GM23338 (cell line): ENCODE data around the gene HOXA10. TPM values are rescaled to one million over a fixed set of nuclear protein-coding genes. Genes with fewer than 3 reads are reported as not detected.

Experiments used
- ATAC-seq: fragments of 200-7000 bp; cut with Tn5 transposase; 3 replicates; pipeline ENCODE4 v1.9.1; 2020
- DNase-seq: peaks from one replicate; pipeline ENCODE4 v3.0.0-alpha.2; 2015; ENCODE audit warnings: low spot score
- H2AFZ ChIP-seq: fragments of 200-600 bp; sonication (generic); 2 replicates; pipeline ENCODE4 v1.8.0; 2016; ENCODE audit warnings: antibody characterized with exemption, mild to moderate bottlenecking, moderate library complexity
- H3F3A ChIP-seq: fragments of 200-600 bp; sonication (generic); replicated peaks from 2 replicates; pipeline ENCODE4 v1.8.0; 2017; ENCODE audit warnings: antibody characterized with exemption, mixed run types, low read depth
- H3K27ac ChIP-seq: fragments of 200-600 bp; sonication (generic); 2 replicates; pipeline ENCODE4 v1.6.1; 2016; ENCODE audit warnings: low read depth
- H3K27me3 ChIP-seq: fragments of 200-600 bp; sonication (generic); 2 replicates; pipeline ENCODE4 v1.8.0; 2016; ENCODE audit warnings: mild to moderate bottlenecking, mixed run types, moderate library complexity; ENCODE audit not compliant: insufficient read depth
- H3K36me3 ChIP-seq: fragments of 200-600 bp; sonication (generic); 2 replicates; pipeline ENCODE4 v1.8.0; 2016; ENCODE audit warnings: mild to moderate bottlenecking; ENCODE audit not compliant: insufficient read depth
- H3K4me1 ChIP-seq: fragments of 200-600 bp; sonication (generic); 2 replicates; pipeline ENCODE4 v1.8.0; 2016; ENCODE audit warnings: mild to moderate bottlenecking, moderate library complexity; ENCODE audit not compliant: insufficient read depth
- H3K4me2 ChIP-seq: fragments of 200-600 bp; sonication (generic); 2 replicates; pipeline ENCODE4 v1.7.1; 2017; ENCODE audit warnings: mixed run types
- H3K4me3 ChIP-seq: fragments of 200-600 bp; sonication (generic); 2 replicates; pipeline ENCODE4 v1.6.1; 2016; ENCODE audit warnings: mixed run types
- H3K79me2 ChIP-seq: fragments of 200-600 bp; sonication (generic); replicated peaks from 2 replicates; pipeline ENCODE4 v1.8.0; 2017; ENCODE audit warnings: mild to moderate bottlenecking; ENCODE audit not compliant: insufficient read depth
- H3K9me2 ChIP-seq: fragments of 200-600 bp; sonication (generic); 2 replicates; pipeline ENCODE4 v1.8.0; 2017; ENCODE audit not compliant: insufficient read depth
- H4K20me1 ChIP-seq: fragments of 200-600 bp; sonication (generic); replicated peaks from 2 replicates; pipeline ENCODE4 v1.8.0; 2017; ENCODE audit warnings: mild to moderate bottlenecking; ENCODE audit not compliant: insufficient read depth
- H3K27ac Mint-ChIP-seq: 2 replicates; pipeline ENCODE4 v1.8.0; 2020; ENCODE audit warnings: inconsistent platforms, mild to moderate bottlenecking, moderate library complexity, mixed read lengths
- H3K27me3 Mint-ChIP-seq: 3 replicates; pipeline ENCODE4 v1.8.0; 2022; ENCODE audit warnings: low read depth, mild to moderate bottlenecking, moderate library complexity, mixed read lengths, inconsistent platforms; ENCODE audit not compliant: insufficient read depth, poor library complexity
- H3K36me3 Mint-ChIP-seq: 3 replicates; pipeline ENCODE4 v1.8.0; 2021; ENCODE audit warnings: low read depth, mild to moderate bottlenecking, inconsistent platforms, moderate library complexity, mixed read lengths
- H3K4me1 Mint-ChIP-seq: 3 replicates; pipeline ENCODE4 v1.8.0; 2020; ENCODE audit warnings: mild to moderate bottlenecking, inconsistent platforms, mixed read lengths
- H3K4me3 Mint-ChIP-seq: 3 replicates; pipeline ENCODE4 v1.8.0; 2021; ENCODE audit warnings: moderate library complexity, mild to moderate bottlenecking, inconsistent platforms, mixed read lengths
- H3K9me3 Mint-ChIP-seq: 3 replicates; pipeline ENCODE4 v1.8.0; 2020; ENCODE audit warnings: moderate library complexity, mild to moderate bottlenecking, inconsistent platforms, mixed read lengths
- CREB1 ChIP-seq: fragments of 250-450 bp; sonication (Bioruptor Pico); IDR thresholded peaks from 2 replicates; pipeline ENCODE4 v1.5.0; 2020; ENCODE audit warnings: low read depth, mild to moderate bottlenecking, moderate library complexity
- ETS1 ChIP-seq: IDR thresholded peaks from 2 replicates; pipeline ENCODE4 v1.6.1; 2016; ENCODE audit warnings: antibody characterized with exemption
- EZH2 ChIP-seq: fragments of 200-600 bp; sonication (generic); IDR thresholded peaks from one replicate; pipeline ENCODE4 v1.8.0; 2017; ENCODE audit warnings: antibody characterized with exemption, mild to moderate bottlenecking, low read depth; ENCODE audit not compliant: unreplicated experiment
- EZH2phosphoT487 ChIP-seq: fragments of 200-600 bp; sonication (generic); IDR thresholded peaks from one replicate; pipeline ENCODE4 v1.8.1; 2018; ENCODE audit warnings: antibody characterized with exemption; ENCODE audit not compliant: unreplicated experiment
- JUNB ChIP-seq: IDR thresholded peaks from one replicate; pipeline ENCODE4 v1.6.1; 2016; ENCODE audit warnings: antibody characterized with exemption; ENCODE audit not compliant: unreplicated experiment
- POLR2AphosphoS5 ChIP-seq: IDR thresholded peaks from 2 replicates; pipeline ENCODE4 v1.6.1; 2016; ENCODE audit warnings: antibody characterized with exemption, low read depth
- REST ChIP-seq: IDR thresholded peaks from one replicate; pipeline ENCODE4 v1.6.1; 2018; ENCODE audit warnings: antibody characterized with exemption; ENCODE audit not compliant: unreplicated experiment
- STAT1 ChIP-seq: IDR thresholded peaks from one replicate; pipeline ENCODE4 v1.6.1; 2016; ENCODE audit warnings: antibody characterized with exemption; ENCODE audit not compliant: unreplicated experiment
- ZNF114 ChIP-seq: fragments of 250-450 bp; sonication (Bioruptor Pico); IDR thresholded peaks from 2 replicates; pipeline ENCODE4 v1.5.0; 2020; ENCODE audit warnings: mild to moderate bottlenecking, moderate library complexity
- ZNF331 ChIP-seq: fragments of 250-450 bp; sonication (Bioruptor Pico); IDR thresholded peaks from 2 replicates; pipeline ENCODE4 v1.5.0; 2020; ENCODE audit warnings: low read depth, mild to moderate bottlenecking, moderate library complexity
- polyA plus RNA-seq: library from polyadenylated mRNA; unstranded; fragments of >200 nt; fragmentation: Nextera tagmentation; extraction: Ambion mirVana; gene quantifications from 2 replicates; pipeline ENCODE4 v1.2.1, GENCODE V29; 2016
- total RNA-seq: library from RNA; depleted of rRNA; stranded (reverse); fragments of >200 nt; shearing (Covaris generic); gene quantifications from 2 replicates; pipeline ENCODE4 v1.2.3, GENCODE V29; 2014

The HOXA10 gene
- total and polyA plus RNA-seq, 2 experiments from 2014 or later = not detected

GRCh38 chr7:27182861-27183681, 9.0 kb upstream of the HOXA10 start:
- Mint-ChIP-seq H3K36me3 (no peaks in the 10 kb centered on the region), H3K9me3 (peaks cover 7% of the 10 kb centered on the region; the same call in 2 of the 3 replicates), H3K4me3 (no peak overlapping the region), H3K27ac (no peak overlapping the region), H3K4me1 (peaks cover 39% of the 10 kb centered on the region), H3K27me3 (peaks cover 100% of the 10 kb centered on the region)
- ATAC-seq (peak; percentile 49), DNase-seq (peak; percentile 75)
- TF ChIP-seq STAT1 = no peak
- peak; percentile 76 for TF ChIP-seq EZH2phosphoT487
- TF ChIP-seq REST = no peak
- peak; percentile 88 for TF ChIP-seq EZH2
- TF ChIP-seq POLR2AphosphoS5 = no peak
- TF ChIP-seq JUNB = no peak
- TF ChIP-seq CREB1 (CRISPR knock-in tag) = no peak
- no peak for TF ChIP-seq ZNF114 (CRISPR knock-in tag)
- no peaks in the 10 kb centered on the region for H3K36me3 ChIP-seq
- peaks cover 62% of the 10 kb centered on the region for H3K4me1 ChIP-seq
- H3F3A ChIP-seq = peaks cover 54% of the 10 kb centered on the region
- no peaks in the 10 kb centered on the region for H3K79me2 ChIP-seq
- no peak overlapping the region for H2AFZ ChIP-seq
- H3K27me3 ChIP-seq = peaks cover 100% of the 10 kb centered on the region
- H3K4me2 ChIP-seq = peak overlapping the region; percentile 72
- H3K4me3 ChIP-seq = peak overlapping the region; percentile 44; the same call in 1 of the 2 replicates
- no peaks in the 10 kb centered on the region for H3K9me2 ChIP-seq
- no peak overlapping the region for H3K27ac ChIP-seq
- peaks cover 63% of the 10 kb centered on the region for H4K20me1 ChIP-seq

- no peak overlapping the region for H3K27ac Mint-ChIP-seq
- peaks cover 7% of the 10 kb centered on the region; the same call in 2 of the 3 replicates for H3K9me3 Mint-ChIP-seq
- Histone ChIP-seq H3K4me3 (no peak overlapping the region), H3K27ac (no peak overlapping the region), H3K4me2 (peak overlapping the region; percentile 72; the same call in 1 of the 2 replicates), H4K20me1 (peaks cover 64% of the 10 kb centered on the region), H3K27me3 (peaks cover 100% of the 10 kb centered on the region), H3K79me2 (no peaks in the 10 kb centered on the region), H3K9me2 (no peaks in the 10 kb centered on the region), H3K4me1 (peaks cover 55% of the 10 kb centered on the region), H2AFZ (no peak overlapping the region), H3K36me3 (no peaks in the 10 kb centered on the region), H3F3A (peaks cover 51% of the 10 kb centered on the region)
- peaks cover 34% of the 10 kb centered on the region for H3K4me1 Mint-ChIP-seq
- H3K36me3 Mint-ChIP-seq = no peaks in the 10 kb centered on the region
- H3K4me3 Mint-ChIP-seq = no peak overlapping the region
- DNase-seq (no peak), ATAC-seq (no peak)
- peaks cover 100% of the 10 kb centered on the region for H3K27me3 Mint-ChIP-seq
- no peak for TF ChIP-seq EZH2
- TF ChIP-seq ZNF331 (CRISPR knock-in tag) = no peak
- TF ChIP-seq POLR2AphosphoS5 = no peak
- TF ChIP-seq ETS1 = no peak
Observed at GRCh38 chr7:27182285-27182841, 8.2 kb upstream of the HOXA10 start.
